ENCODE data around the gene TSEN15. TPM values are rescaled to one million over a fixed set of nuclear protein-coding genes. Genes with fewer than 3 reads are reported as not detected.
A peak's percentile ranks its signal among the peaks of the same experiment; 100 is the strongest.

The TSEN15 gene
- total RNA-seq = 10 to 100 TPM; 46.1 to 47.1 TPM
- polyA plus RNA-seq = 10 to 100 TPM; 48.7 to 63.8 (median 51.2) TPM
- 7.4 to 142 (median 57.6) reads per million in 6 experiments for total RNA-seq

DNA sequence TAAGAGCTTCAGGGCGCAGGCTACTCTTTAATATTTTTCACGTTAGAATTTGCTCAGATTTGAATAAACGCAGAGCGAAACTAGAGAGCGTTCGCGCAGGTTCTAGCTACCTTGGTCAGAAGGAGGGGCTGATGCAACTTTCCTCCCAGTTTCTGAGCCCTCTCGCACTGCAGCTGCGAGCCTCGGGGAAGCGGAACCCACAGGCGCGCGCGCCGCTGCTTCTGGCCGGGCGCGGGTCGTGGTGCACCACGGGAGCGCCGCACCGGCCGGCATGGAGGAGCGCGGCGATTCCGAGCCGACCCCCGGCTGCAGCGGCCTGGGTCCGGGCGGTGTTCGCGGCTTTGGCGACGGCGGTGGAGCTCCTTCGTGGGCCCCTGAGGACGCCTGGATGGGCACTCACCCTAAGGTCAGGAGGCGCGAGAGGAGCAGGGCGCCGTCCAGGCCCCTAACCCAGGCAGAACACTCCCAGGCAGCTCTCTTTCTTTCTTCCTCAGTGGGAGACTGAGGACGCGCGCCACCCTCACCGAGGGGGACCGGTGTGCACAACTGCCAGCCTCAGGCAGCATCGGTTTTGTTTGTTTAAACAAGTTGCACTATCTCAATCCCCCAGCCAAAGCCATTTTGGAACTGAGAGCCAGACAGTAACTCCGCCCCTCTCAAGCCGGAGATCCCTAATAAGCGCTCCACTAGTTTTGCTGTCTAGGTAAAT, at the start of gene TSEN15:
Gene TSEN15, plus strand, starts transcription at position 246 of the 709 bp plus-strand sequence. Its CDS starts 26 bp downstream, at position 272.
- H3K4me1 Mint-ChIP-seq = peaks cover 20 to 43% (median 41%) of the 10 kb centered on the region in 4 donors
- POLR2A ChIA-PET = interaction anchor here (0.7 to 2.0 kb wide), 10 partner anchors 9 to 579 kb away, joined by 3 to 26 read pairs (median 4); partner anchors contain the start of genes COLGALT2 and SMG7

GRCh38 chr1:184002071-184002470, 49.5 kb upstream of the TSEN15 start:
- Mint-ChIP-seq H3K9me3 (no peaks in the 10 kb centered on the region), H3K27me3 (peaks cover 0 to 15% (median 3%) of the 10 kb centered on the region in 5 donors), H3K36me3 (no peaks in the 10 kb centered on the region), H3K27ac (no peak overlapping the region), H3K4me1 (peaks cover 0 to 2% (median 0%) of the 10 kb centered on the region in 4 donors), H3K4me3 (no peak overlapping the region)
- ATAC-seq (no peak), DNase-seq (no peak)
- POLR2A ChIA-PET = no interaction called here

More for the DNA sequence above, at the start of gene TSEN15:
- Mint-ChIP-seq H3K4me3 (peak within 1 kb of the TSS; percentile 95 to 100 (median 98)), H3K36me3 (peaks cover 0 to 19% (median 17%) of the 10 kb centered on the region in 3 donors), H3K27me3 (peaks cover 5 to 29% (median 12%) of the 10 kb centered on the region in 5 donors), H3K9me3 (no peaks in the 10 kb centered on the region), H3K27ac (peak within 1 kb of the TSS; percentile 94 to 100 (median 96))
- ATAC-seq = peak; percentile 95 to 98
- peak; percentile 38 to 79 (median 68) for DNase-seq

DNA sequence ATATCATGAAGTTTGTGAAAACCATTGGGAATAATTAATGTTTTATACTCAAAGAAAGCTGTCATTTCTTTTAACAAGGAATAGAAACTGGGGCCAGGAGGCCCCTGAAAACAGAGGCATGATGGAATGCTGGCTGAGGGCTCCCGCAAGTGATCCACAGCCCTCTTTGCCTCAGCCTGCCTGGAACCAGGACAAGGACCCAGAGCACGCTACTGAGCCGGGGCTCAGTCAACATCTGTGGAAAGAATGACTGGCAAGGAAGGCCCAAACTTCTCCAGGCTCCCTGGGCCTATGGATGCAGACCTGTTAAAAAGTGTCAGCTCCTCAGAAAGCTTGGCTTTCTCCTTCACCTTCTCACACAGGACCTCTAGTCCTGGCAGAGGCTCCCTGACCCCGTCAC, 46.6 kb upstream of the TSEN15 start:
- no peak for ATAC-seq
- H3K4me3 Mint-ChIP-seq = no peak overlapping the region
- DNase-seq = no peak
- no peaks in the 10 kb centered on the region for H3K36me3 Mint-ChIP-seq
- no peaks in the 10 kb centered on the region for H3K9me3 Mint-ChIP-seq
- H3K27ac Mint-ChIP-seq = no peak overlapping the region
- POLR2A ChIA-PET = no interaction called here
- peaks cover 0 to 2% (median 0%) of the 10 kb centered on the region in 4 donors for H3K4me1 Mint-ChIP-seq
- peaks cover 0 to 15% (median 3%) of the 10 kb centered on the region in 5 donors for H3K27me3 Mint-ChIP-seq

DNA sequence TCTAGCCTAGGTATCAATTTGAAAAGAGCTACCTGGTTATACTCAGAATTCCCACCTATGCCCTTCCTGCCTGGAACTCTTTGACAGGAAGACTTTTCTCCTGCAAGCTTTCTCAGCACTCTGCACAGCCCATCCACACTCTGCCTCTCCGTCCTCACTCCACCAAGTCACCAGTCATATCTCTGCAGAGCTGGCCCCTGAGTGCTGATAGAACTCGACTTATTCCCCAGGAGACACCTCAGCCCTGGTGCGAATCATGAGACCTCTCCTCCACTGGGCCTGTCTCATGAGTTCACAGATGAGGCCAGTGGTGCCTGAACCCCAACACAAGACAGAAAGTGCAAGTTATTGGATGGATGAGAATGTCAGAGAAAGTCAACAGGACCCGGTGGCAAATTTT, 46.0 kb upstream of the TSEN15 start:
- ATAC-seq (no peak), DNase-seq (no peak)
- H3K27ac Mint-ChIP-seq = no peak overlapping the region
- POLR2A ChIA-PET = no interaction called here
- no peaks in the 10 kb centered on the region for H3K9me3 Mint-ChIP-seq
- peaks cover 0 to 2% (median 0%) of the 10 kb centered on the region in 4 donors for H3K4me1 Mint-ChIP-seq
- peaks cover 0 to 15% (median 5%) of the 10 kb centered on the region in 5 donors for H3K27me3 Mint-ChIP-seq
- no peak overlapping the region for H3K4me3 Mint-ChIP-seq
- H3K36me3 Mint-ChIP-seq = no peaks in the 10 kb centered on the region

- H3K27ac Mint-ChIP-seq = no peak overlapping the region
- no peaks in the 10 kb centered on the region for H3K4me1 Mint-ChIP-seq
- H3K4me3 Mint-ChIP-seq = no peak overlapping the region
- peaks cover 11 to 28% (median 14%) of the 10 kb centered on the region in 5 donors for H3K27me3 Mint-ChIP-seq
- no peak for ATAC-seq
- H3K36me3 Mint-ChIP-seq = no peaks in the 10 kb centered on the region
- POLR2A ChIA-PET = no interaction called here
- no peaks in the 10 kb centered on the region for H3K9me3 Mint-ChIP-seq
- no peak for DNase-seq
Observed at GRCh38 chr1:184010788-184011187, 40.7 kb upstream of the TSEN15 start.

- POLR2A ChIA-PET = no interaction called here
- Mint-ChIP-seq H3K4me3 (no peak overlapping the region), H3K4me1 (no peaks in the 10 kb centered on the region), H3K27me3 (peaks cover 8 to 28% (median 14%) of the 10 kb centered on the region in 5 donors), H3K9me3 (no peaks in the 10 kb centered on the region), H3K36me3 (no peaks in the 10 kb centered on the region), H3K27ac (no peak overlapping the region)
- no peak for DNase-seq
- ATAC-seq = no peak
Observed at GRCh38 chr1:184012187-184012586, 39.3 kb upstream of the TSEN15 start.

GRCh38 chr1:184014271-184014670, 37.3 kb upstream of the TSEN15 start:
- no peak for ATAC-seq
- Mint-ChIP-seq H3K27ac (no peak overlapping the region), H3K4me1 (no peaks in the 10 kb centered on the region), H3K27me3 (peaks cover 8 to 28% (median 14%) of the 10 kb centered on the region in 5 donors), H3K9me3 (no peaks in the 10 kb centered on the region), H3K4me3 (no peak overlapping the region), H3K36me3 (no peaks in the 10 kb centered on the region)
- no peak for DNase-seq
- POLR2A ChIA-PET = no interaction called here

- Mint-ChIP-seq H3K27ac (no peak overlapping the region), H3K36me3 (no peaks in the 10 kb centered on the region), H3K9me3 (no peaks in the 10 kb centered on the region), H3K4me1 (no peaks in the 10 kb centered on the region), H3K27me3 (peaks cover 7 to 28% (median 12%) of the 10 kb centered on the region in 5 donors), H3K4me3 (no peak overlapping the region)
- DNase-seq = no peak
- POLR2A ChIA-PET = no interaction called here
- no peak for ATAC-seq
Observed at GRCh38 chr1:184016169-184016568, 35.4 kb upstream of the TSEN15 start.

GRCh38 chr1:184017306-184017705, 34.2 kb upstream of the TSEN15 start:
- Mint-ChIP-seq H3K36me3 (no peaks in the 10 kb centered on the region), H3K27me3 (peaks cover 7 to 28% (median 12%) of the 10 kb centered on the region in 5 donors), H3K4me3 (no peak overlapping the region), H3K9me3 (no peaks in the 10 kb centered on the region), H3K4me1 (no peaks in the 10 kb centered on the region), H3K27ac (no peak overlapping the region)
- no peak for DNase-seq
- no peak for ATAC-seq
- POLR2A ChIA-PET = no interaction called here

GRCh38 chr1:184018622-184019021, 32.9 kb upstream of the TSEN15 start:
- Mint-ChIP-seq H3K9me3 (no peaks in the 10 kb centered on the region), H3K4me1 (no peaks in the 10 kb centered on the region), H3K36me3 (no peaks in the 10 kb centered on the region), H3K27ac (no peak overlapping the region), H3K4me3 (no peak overlapping the region), H3K27me3 (peaks cover 3 to 16% (median 10%) of the 10 kb centered on the region in 5 donors)
- POLR2A ChIA-PET = no interaction called here
- ATAC-seq (no peak), DNase-seq (no peak)

DNA sequence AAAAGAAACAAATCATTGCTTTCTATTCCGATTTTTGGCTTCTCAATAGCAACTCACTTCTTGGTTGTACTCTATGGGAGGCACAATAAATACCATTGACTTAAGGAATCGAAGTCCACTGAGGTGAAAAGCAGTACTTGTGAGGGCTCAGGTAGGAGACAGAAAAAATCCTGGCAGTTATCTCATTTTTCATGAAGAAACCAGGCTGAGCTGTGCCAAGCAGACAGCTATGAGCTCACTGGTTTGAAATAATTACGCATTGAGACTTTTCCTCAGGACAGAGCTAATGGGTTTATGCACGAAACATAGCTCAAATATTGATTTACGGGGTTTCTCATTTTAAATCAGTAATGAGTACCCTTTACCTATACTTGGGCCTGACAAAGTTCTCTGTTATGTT, 32.5 kb upstream of the TSEN15 start:
- ATAC-seq (no peak), DNase-seq (no peak)
- POLR2A ChIA-PET = no interaction called here
- Mint-ChIP-seq H3K27ac (no peak overlapping the region), H3K36me3 (no peaks in the 10 kb centered on the region), H3K27me3 (peaks cover 0 to 11% (median 7%) of the 10 kb centered on the region in 5 donors), H3K4me1 (no peaks in the 10 kb centered on the region), H3K9me3 (no peaks in the 10 kb centered on the region), H3K4me3 (no peak overlapping the region)

GRCh38 chr1:184019506-184019905, 32.0 kb upstream of the TSEN15 start:
- Mint-ChIP-seq H3K36me3 (no peaks in the 10 kb centered on the region), H3K27me3 (peaks cover 0 to 7% (median 5%) of the 10 kb centered on the region in 5 donors), H3K4me1 (no peaks in the 10 kb centered on the region), H3K9me3 (no peaks in the 10 kb centered on the region), H3K4me3 (no peak overlapping the region), H3K27ac (no peak overlapping the region)
- DNase-seq (no peak), ATAC-seq (no peak)
- POLR2A ChIA-PET = no interaction called here

DNA sequence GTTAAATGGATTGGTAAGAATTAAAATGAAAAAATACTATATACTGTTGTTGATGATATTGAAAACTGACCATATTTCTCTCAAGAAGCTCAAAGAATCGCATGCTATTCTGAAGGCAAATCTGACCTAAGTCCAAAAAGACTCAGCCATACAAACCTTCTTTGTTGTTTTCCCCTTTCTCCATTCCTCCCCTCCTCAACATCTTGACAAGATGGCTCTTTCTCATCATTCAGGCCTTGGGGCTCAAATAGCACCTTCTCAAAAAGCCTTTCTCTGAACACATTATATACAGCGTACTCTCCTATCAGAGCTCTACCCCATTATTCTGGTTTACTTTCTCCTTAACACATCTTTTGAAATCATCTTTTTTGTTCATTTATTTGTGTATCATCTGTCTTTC, 31.2 kb upstream of the TSEN15 start:
- POLR2A ChIA-PET = no interaction called here
- H3K36me3 Mint-ChIP-seq = no peaks in the 10 kb centered on the region
- H3K9me3 Mint-ChIP-seq = no peaks in the 10 kb centered on the region
- no peak overlapping the region for H3K4me3 Mint-ChIP-seq
- H3K27me3 Mint-ChIP-seq = peaks cover 0 to 6% (median 2%) of the 10 kb centered on the region in 5 donors
- no peaks in the 10 kb centered on the region for H3K4me1 Mint-ChIP-seq
- H3K27ac Mint-ChIP-seq = no peak overlapping the region
- DNase-seq (no peak), ATAC-seq (no peak)

Measured in naive thymus-derived CD8-positive, alpha-beta T cell (primary cell).